ENCODE measurements around the gene GALNT3.
A peak's percentile ranks its signal among the peaks of the same experiment; 100 is the strongest.

GALNT3 gene

GRCh38 chr2:165793779-165794535 is at the start of gene GALNT3:
GALNT3 (minus strand) TSS chr2:165794247; CDS start chr2:165770700, 23,547 bp downstream.
- DNase-seq: peak; percentile 22

GRCh38 chr2:165843351-165843750 is 49.3 kb upstream of the GALNT3 start:
- peak; percentile 81 for DNase-seq

- DNase-seq: no peak
Observed at GRCh38 chr2:165840333-165840958, 46.4 kb upstream of the GALNT3 start.

GRCh38 chr2:165839610-165840009 is 45.6 kb upstream of the GALNT3 start:
- DNase-seq: no peak

- DNase-seq: no peak
Observed at GRCh38 chr2:165837122-165837521, 43.1 kb upstream of the GALNT3 start.

GRCh38 chr2:165835363-165835762 is 41.3 kb upstream of the GALNT3 start:
- no peak for DNase-seq

- DNase-seq: no peak
Observed at GRCh38 chr2:165833156-165833555, 39.1 kb upstream of the GALNT3 start.

- no peak for DNase-seq
Observed at GRCh38 chr2:165827921-165828276, 33.9 kb upstream of the GALNT3 start.

GRCh38 chr2:165827016-165827920 is 33.2 kb upstream of the GALNT3 start:
- DNase-seq: peak; percentile 1

GRCh38 chr2:165825041-165825440 is 31.0 kb upstream of the GALNT3 start:
- peak; percentile 67 for DNase-seq

GRCh38 chr2:165820296-165820695 is 26.2 kb upstream of the GALNT3 start:
- DNase-seq: no peak

- DNase-seq: no peak
Observed at GRCh38 chr2:165818920-165819319, 24.9 kb upstream of the GALNT3 start.

- no peak for DNase-seq
Observed at GRCh38 chr2:165815299-165816141, 21.5 kb upstream of the GALNT3 start.

- no peak for DNase-seq
Observed at GRCh38 chr2:165814473-165814872, 20.4 kb upstream of the GALNT3 start.

GRCh38 chr2:165811592-165812370 is 17.7 kb upstream of the GALNT3 start:
- no peak for DNase-seq

GRCh38 chr2:165810418-165810817 is 16.4 kb upstream of the GALNT3 start:
- no peak for DNase-seq

- no peak for DNase-seq
Observed at GRCh38 chr2:165804719-165805118, 10.7 kb upstream of the GALNT3 start.

GRCh38 chr2:165803123-165803760 is 9.2 kb upstream of the GALNT3 start:
- DNase-seq: no peak

GRCh38 chr2:165801176-165801575 is 7.1 kb upstream of the GALNT3 start:
- no peak for DNase-seq

GRCh38 chr2:165796819-165797530 is 2.9 kb upstream of the GALNT3 start:
- no peak for DNase-seq

GRCh38 chr2:165796129-165796528 is 2.1 kb upstream of the GALNT3 start:
- no peak for DNase-seq
